Epithelial cell of proximal tubule (primary cell): ENCODE results near the gene GOLM1. TPM values are rescaled to one million over a fixed set of nuclear protein-coding genes. Genes with fewer than 3 reads are reported as not detected.
"Not testable (repeated sequence)": the region's sequence is repeated elsewhere in the genome, so short reads cannot be mapped to it uniquely, and the experiment has no call there.

Source experiments
- DNase-seq: peaks from one replicate; pipeline ENCODE4 v3.0.0-alpha.2; 2011; ENCODE audit warnings: low read depth
- H3K4me3 ChIP-seq: 2 replicates; pipeline ENCODE4 v1.5.1; 2011; ENCODE audit warnings: low read depth, mild to moderate bottlenecking, low read length
- CTCF ChIP-seq: conservative IDR thresholded peaks from 2 replicates; pipeline ENCODE4 v1.5.1; 2012; ENCODE audit warnings: low read depth, mild to moderate bottlenecking, low read length
- total RNA-seq: library from RNA; depleted of rRNA; stranded (reverse); fragments of >200 nt; gene quantifications from 2 replicates; pipeline ENCODE4 v1.2.3, GENCODE V29; 2015

The GOLM1 gene
- 109 and 112 TPM in 2 replicates for total RNA-seq

- H3K4me3 ChIP-seq: peak within 1 kb of the TSS; percentile 83
- no peak for TF ChIP-seq CTCF
- no peak for DNase-seq
These were observed at the start of gene GOLM1 for GRCh38 chr9:86098824-86099700. TSS of gene GOLM1 (minus strand) at chr9:86099558. CDS start at chr9:86079320, 20,238 bp downstream.

DNA sequence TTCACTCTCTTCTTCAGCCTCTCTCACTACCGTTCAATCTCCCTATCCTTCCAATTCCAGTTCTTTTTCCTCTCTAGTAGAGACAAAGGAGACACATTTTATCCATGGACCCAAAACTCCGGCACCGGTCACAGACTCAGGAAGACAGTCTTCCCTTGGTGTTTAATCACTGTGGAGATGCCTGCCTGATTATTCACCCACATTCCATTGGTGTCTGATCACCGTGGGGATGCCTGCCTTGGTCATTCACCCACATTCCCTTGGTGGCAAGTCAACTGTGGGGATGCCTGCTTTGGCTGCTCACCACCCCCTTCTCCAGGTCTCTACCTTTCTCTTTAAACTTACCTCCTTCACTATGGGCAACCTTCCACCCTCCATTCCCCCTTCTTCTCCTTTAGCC, 47.3 kb upstream of the GOLM1 start:
- H3K4me3 ChIP-seq, DNase-seq: not testable (repeated sequence)

- not testable (repeated sequence) for DNase-seq, H3K4me3 ChIP-seq
These were observed 46.6 kb upstream of the GOLM1 start for GRCh38 chr9:86145960-86146359.

GRCh38 chr9:86142973-86143372, 43.6 kb upstream of the GOLM1 start:
- DNase-seq: no peak
- no peak for TF ChIP-seq CTCF
- H3K4me3 ChIP-seq: no peak overlapping the region

- no peak for DNase-seq
- H3K4me3 ChIP-seq: no peak overlapping the region
- no peak for TF ChIP-seq CTCF
These were observed 42.5 kb upstream of the GOLM1 start for GRCh38 chr9:86141843-86142242.

- TF ChIP-seq CTCF: no peak
- DNase-seq: no peak
These were observed 36.0 kb upstream of the GOLM1 start for GRCh38 chr9:86135371-86135770.

DNA sequence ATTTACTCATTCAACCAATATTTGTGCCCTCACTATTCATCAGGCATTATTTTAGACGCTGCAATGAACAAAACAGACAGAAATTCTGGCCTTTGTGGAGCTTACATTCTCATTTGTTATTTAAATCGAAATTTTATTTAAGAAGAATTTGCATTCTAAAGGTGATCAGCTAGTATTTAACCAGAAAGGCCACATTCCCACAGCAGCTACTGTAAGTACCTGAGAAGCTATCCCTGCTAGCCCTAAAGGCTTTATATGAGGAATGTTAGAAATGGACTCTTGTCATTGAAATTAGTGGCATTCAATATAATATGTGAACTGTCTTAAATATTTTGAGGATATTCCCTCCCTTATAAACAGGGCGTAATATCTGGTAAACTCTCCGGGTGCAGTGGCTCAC, 35.0 kb upstream of the GOLM1 start:
- no peak for DNase-seq
- H3K4me3 ChIP-seq: no peak overlapping the region
- TF ChIP-seq CTCF: no peak

More at GRCh38 chr9:86135371-86135770, 36.0 kb upstream of the GOLM1 start:
- no peak overlapping the region for H3K4me3 ChIP-seq

DNA sequence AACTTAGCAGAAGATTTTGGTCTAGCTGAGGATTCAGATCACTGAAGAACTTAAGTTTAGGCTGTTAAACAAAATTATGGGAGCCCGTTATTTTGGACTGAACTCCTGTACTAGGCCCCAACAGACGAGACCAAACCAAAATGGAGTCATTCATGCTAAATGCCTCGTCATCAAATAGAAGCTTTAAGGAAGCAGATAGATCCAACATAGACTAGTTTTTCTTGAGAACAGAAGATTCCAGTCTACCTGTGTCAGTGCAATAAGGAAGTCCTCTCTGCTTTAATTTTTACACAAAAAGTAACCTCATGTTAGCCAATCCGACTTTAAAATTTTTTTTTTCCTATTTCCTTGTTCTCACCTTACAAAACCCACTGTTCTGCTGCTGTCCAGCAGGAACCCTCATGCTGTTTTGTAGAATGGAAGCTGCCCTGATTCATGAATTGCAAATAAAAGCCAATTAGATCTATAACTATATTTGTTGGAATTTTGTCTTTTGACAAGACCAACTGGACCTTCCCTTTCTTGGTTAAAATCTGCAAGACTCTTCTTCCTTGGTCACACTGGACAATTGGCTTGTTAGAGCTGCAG, 29.0 kb upstream of the GOLM1 start:
- no peak for TF ChIP-seq CTCF
- no peak for DNase-seq
- H3K4me3 ChIP-seq: no peak overlapping the region
